ENCODE results near the gene BPIFB2.

The BPIFB2 gene

DNA sequence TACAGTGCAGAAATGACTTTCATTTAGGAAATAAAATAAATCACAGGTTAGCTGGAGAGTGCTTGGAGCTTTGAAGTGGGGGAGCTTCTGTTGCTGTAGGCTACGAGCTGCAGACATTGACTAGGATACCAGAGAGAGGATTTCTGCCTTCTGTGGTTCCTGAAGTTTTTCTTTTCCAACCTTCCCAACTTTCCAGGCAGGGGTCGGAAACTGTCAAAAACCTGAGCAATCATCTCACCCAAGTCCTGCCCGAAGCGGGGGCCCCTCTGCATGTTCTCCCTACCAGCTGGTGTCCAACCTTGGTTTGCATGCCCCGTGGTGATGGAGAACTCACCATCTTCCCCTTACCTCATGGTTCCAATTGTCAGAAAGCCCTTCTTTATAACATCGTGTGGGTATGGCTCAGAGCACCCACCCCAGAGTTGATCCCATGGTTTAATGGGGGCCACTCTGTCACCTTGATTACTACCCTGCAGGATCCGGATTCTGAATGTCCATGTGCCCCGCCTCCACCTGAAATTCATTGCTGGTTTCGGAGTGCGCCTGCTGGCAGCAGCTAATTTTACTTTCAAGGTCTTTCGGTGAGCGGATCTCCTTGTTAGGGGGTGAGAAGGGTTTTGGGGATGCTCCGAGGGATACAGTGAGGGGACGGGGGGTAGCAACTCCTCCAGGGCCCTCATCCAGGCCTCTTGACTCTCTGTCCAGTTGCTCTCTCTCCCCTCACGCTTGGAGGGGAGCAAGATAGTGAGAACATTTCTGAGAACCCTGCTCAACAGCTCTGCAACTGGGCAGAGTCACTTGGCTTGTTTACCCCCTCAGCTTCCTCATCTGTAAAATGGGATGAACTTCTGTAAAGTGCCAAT lies 5.1 kb downstream of the BPIFB2 start:
- H3K4me1 ChIP-seq (ENCODE audit: control insufficient read depth, insufficient read depth, low read length, poor library complexity, severe bottlenecking), result no peaks in the 10 kb centered on the region
- WGBS, 2 experiments (ENCODE audit: insufficient coverage in 2 of 2), result 89 to 90% methylated on average over 9 to 13 of the region's 15 CpGs
- H3K4me3 ChIP-seq (ENCODE audit: extremely low read depth, insufficient read depth, low read length, poor library complexity, severe bottlenecking), result no peak overlapping the region
- H3K27ac ChIP-seq (ENCODE audit: low read depth, low read length, severe bottlenecking), result no peak overlapping the region
- no peaks in the 10 kb centered on the region for H3K9me3 ChIP-seq (ENCODE audit: control insufficient read depth, low read length)
- H3K36me3 ChIP-seq (ENCODE audit: control insufficient read depth, insufficient read depth, low read length), result no peaks in the 10 kb centered on the region

DNA sequence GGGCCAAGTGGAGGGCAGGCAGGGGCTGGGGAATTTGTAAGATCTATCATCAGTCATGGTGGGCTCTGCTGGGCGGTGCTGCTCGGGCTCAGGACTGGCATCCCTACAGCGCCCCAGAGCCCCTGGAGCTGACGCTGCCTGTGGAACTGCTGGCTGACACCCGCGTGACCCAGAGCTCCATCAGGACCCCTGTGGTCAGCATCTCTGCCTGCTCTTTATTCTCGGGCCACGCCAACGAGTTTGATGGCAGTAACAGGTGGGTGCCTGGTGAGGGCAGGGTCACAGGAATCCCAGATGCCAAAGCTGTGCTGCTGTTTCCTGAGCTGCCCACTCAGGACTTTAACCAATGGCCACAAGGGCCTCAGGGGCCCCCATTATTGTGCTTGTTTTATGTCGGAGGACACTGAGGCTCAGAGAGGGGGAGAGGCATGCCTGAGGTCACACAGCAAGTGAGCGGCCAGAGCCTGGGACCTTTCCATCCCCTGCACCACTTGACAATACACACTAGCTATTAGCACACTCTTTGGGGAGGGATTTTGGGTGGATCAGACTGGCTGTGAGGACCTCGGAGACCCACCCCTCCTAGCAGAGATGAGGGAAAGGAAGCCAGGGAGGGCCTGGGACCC lies 6.3 kb downstream of the BPIFB2 start:
- Histone ChIP-seq H3K27ac (ENCODE audit: low read depth, low read length, severe bottlenecking) (no peak overlapping the region), H3K4me1 (ENCODE audit: control insufficient read depth, insufficient read depth, low read length, poor library complexity, severe bottlenecking) (no peaks in the 10 kb centered on the region), H3K36me3 (ENCODE audit: control insufficient read depth, insufficient read depth, low read length) (no peaks in the 10 kb centered on the region), H3K4me3 (ENCODE audit: extremely low read depth, insufficient read depth, low read length, poor library complexity, severe bottlenecking) (no peak overlapping the region), H3K9me3 (ENCODE audit: control insufficient read depth, low read length) (no peaks in the 10 kb centered on the region)
- WGBS, 2 experiments (ENCODE audit: insufficient coverage in 2 of 2), result 86 to 92% methylated on average over 6 to 9 of the region's 12 CpGs

DNA sequence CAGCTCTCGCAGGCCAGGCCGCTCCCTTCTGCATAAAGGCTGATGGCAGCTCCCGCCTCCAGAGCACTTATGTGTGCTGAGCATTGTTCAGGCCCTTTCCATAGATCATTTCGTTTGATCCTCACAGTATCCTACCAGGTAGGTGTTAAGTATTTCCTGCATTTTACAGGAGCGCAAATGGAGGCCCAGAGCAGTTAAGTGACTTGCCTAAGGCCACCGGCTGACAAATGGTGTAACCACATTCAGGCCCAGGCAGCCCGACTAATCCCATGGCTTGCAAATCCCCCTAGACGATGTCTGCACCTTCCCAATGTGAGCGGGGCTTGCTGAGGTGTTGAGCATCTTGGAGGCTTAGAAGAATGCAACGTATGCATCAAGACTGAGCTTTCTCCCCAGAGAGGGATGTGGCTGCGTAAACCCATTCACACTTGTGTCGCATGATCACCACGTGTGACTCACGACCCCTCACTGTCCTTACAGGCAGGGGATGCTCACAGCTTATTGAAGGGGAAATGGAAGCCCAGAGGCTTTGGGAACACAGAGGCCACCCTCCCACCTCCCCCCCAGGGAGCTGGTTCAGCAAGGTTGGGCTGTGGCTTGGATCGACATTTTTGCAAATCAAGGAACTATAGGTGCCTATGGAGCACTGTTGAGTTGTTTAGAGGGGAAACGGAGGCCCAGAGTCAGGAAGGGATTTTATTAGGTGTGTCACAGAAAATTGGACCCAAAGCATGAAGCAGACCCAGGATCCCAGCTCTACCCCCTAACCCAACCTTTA lies 7.0 kb downstream of the BPIFB2 start:
- no peaks in the 10 kb centered on the region for H3K9me3 ChIP-seq (ENCODE audit: control insufficient read depth, low read length)
- no peaks in the 10 kb centered on the region for H3K36me3 ChIP-seq (ENCODE audit: control insufficient read depth, insufficient read depth, low read length)
- no peaks in the 10 kb centered on the region for H3K4me1 ChIP-seq (ENCODE audit: control insufficient read depth, insufficient read depth, low read length, poor library complexity, severe bottlenecking)
- WGBS, 2 experiments (ENCODE audit: insufficient coverage in 2 of 2), result 43 to 45% methylated on average over 11 to 14 of the region's 16 CpGs
- H3K27ac ChIP-seq (ENCODE audit: low read depth, low read length, severe bottlenecking), result no peak overlapping the region
- H3K4me3 ChIP-seq (ENCODE audit: extremely low read depth, insufficient read depth, low read length, poor library complexity, severe bottlenecking), result no peak overlapping the region

DNA sequence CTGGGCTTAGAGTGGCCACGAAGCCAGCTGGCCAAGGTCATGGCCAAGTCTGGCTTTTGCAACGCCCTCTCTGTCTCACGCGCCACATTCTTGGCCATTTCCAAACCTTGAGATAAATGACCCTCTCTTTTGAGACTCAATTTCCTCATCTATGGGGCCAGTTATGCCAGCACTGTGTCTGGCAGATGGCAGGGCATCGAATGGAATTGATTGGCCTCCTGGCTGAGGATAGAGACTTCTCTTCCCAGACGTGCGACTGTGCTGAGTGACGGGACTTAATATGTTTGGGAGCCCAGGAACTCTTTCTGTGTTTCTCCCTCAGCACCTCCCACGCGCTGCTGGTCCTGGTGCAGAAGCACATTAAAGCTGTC lies 7.6 kb downstream of the BPIFB2 start:
- 90 to 92% methylated on average over 7 to 9 of the region's 10 CpGs for WGBS, 2 experiments (ENCODE audit: insufficient coverage in 2 of 2)
- Histone ChIP-seq H3K36me3 (ENCODE audit: control insufficient read depth, insufficient read depth, low read length) (no peaks in the 10 kb centered on the region), H3K27ac (ENCODE audit: low read depth, low read length, severe bottlenecking) (no peak overlapping the region), H3K4me3 (ENCODE audit: extremely low read depth, insufficient read depth, low read length, poor library complexity, severe bottlenecking) (no peak overlapping the region), H3K4me1 (ENCODE audit: control insufficient read depth, insufficient read depth, low read length, poor library complexity, severe bottlenecking) (no peaks in the 10 kb centered on the region), H3K9me3 (ENCODE audit: control insufficient read depth, low read length) (no peaks in the 10 kb centered on the region)

DNA sequence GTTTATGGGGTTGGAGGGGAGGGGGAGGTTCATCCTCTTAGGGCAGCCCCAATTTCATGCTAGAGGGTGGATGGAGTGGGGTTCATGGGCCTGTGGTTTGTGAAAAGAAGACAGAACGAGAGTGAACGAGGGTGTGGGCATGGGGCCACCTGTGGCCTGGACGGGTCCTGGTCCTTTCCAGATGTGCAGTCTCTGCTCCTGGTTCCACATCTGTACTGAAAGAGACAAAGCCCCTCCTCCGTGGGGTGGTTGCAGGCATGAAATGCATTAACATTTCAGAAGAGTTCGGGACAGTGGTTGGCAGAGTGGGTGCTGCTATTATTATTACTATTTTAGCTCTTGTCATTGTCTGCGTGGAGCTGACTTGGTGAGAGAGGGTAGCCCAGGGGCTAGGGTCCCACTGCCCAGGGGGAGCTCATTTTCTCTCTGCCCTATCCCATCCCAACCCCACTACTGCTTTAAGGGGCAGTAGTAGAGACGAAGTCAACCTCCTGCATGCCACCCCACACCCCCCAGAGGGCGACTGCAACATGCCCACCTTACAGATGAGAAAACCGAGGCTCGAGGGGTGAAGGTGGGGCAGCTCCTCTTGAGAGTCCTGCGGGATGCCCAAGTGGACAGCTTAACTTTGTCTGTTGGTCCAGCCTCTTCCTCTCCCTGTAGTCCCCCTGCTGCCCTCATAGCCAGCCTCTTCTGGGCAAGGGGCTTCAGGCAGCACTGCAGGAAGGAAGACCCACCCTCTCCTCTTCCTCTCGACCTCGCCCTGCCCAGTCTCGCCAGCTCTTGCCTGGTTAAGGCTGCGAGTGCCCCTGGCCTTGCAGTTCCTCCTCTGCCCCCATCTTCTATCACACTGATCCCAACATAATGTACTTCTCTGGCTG lies 8.4 kb downstream of the BPIFB2 start:
- Histone ChIP-seq H3K4me1 (ENCODE audit: control insufficient read depth, insufficient read depth, low read length, poor library complexity, severe bottlenecking) (no peaks in the 10 kb centered on the region), H3K27ac (ENCODE audit: low read depth, low read length, severe bottlenecking) (no peak overlapping the region), H3K4me3 (ENCODE audit: extremely low read depth, insufficient read depth, low read length, poor library complexity, severe bottlenecking) (no peak overlapping the region), H3K9me3 (ENCODE audit: control insufficient read depth, low read length) (no peaks in the 10 kb centered on the region), H3K36me3 (ENCODE audit: control insufficient read depth, insufficient read depth, low read length) (no peaks in the 10 kb centered on the region)
- 84 to 96% methylated on average over 9 to 10 of the region's 15 CpGs for WGBS, 2 experiments (ENCODE audit: insufficient coverage in 2 of 2)

DNA sequence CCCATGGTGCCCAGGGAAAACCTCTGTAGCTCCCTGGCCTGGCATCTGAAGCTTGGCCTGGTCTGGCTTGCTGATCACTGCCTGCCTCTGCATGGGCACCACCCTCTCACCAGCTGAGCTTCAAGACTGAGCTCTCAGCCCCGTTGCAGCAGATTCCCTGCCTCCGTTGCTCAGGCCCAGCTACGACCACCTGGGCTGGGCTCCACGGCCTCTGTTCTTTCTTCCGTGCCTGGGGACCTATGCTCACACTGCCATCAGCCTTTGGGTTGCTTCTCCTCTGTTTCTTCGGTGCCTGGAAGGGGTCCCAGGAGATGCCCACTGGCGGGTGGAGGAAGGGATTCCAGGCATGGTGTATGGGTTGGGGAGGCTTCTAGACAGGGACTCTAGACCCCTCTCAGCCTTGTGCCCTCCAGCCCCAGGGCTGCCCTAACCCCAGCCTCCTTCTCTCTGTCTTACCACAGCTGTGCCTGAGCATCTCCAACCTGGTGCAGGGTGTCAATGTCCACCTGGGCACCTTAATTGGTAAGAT lies 9.1 kb downstream of the BPIFB2 start:
- WGBS, 2 experiments (ENCODE audit: insufficient coverage in 2 of 2), result 91% methylated on average over 5 to 6 of the region's 7 CpGs
- Histone ChIP-seq H3K9me3 (ENCODE audit: control insufficient read depth, low read length) (no peaks in the 10 kb centered on the region), H3K36me3 (ENCODE audit: control insufficient read depth, insufficient read depth, low read length) (no peaks in the 10 kb centered on the region), H3K4me3 (ENCODE audit: extremely low read depth, insufficient read depth, low read length, poor library complexity, severe bottlenecking) (no peak overlapping the region), H3K4me1 (ENCODE audit: control insufficient read depth, insufficient read depth, low read length, poor library complexity, severe bottlenecking) (no peaks in the 10 kb centered on the region), H3K27ac (ENCODE audit: low read depth, low read length, severe bottlenecking) (no peak overlapping the region)

DNA sequence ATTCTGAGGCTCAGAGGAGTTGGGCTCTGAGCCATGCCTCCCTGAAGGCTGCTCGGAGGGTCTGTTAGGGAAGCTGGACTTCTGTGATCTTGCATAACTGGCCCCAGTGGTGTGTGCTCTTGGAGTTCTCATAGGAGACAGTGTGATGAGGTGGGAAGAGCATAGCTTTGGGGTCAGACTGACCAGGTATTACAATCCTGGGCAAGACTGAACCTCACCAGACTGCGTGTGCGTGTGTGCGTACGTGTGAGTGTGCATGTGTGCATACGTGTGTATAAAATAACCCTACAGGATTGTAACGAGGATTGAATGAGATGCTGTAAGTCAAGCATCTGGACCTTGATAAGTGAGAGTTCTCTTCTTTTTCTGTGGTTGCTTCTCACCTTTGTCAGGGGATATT lies 10.0 kb downstream of the BPIFB2 start:
- Histone ChIP-seq H3K27ac (ENCODE audit: low read depth, low read length, severe bottlenecking) (no peak overlapping the region), H3K9me3 (ENCODE audit: control insufficient read depth, low read length) (no peaks in the 10 kb centered on the region), H3K4me3 (ENCODE audit: extremely low read depth, insufficient read depth, low read length, poor library complexity, severe bottlenecking) (no peak overlapping the region), H3K36me3 (ENCODE audit: control insufficient read depth, insufficient read depth, low read length) (no peaks in the 10 kb centered on the region), H3K4me1 (ENCODE audit: control insufficient read depth, insufficient read depth, low read length, poor library complexity, severe bottlenecking) (no peaks in the 10 kb centered on the region)
- 95 to 96% methylated on average over 6 to 7 of the region's 7 CpGs for WGBS, 2 experiments (ENCODE audit: insufficient coverage in 2 of 2)

DNA sequence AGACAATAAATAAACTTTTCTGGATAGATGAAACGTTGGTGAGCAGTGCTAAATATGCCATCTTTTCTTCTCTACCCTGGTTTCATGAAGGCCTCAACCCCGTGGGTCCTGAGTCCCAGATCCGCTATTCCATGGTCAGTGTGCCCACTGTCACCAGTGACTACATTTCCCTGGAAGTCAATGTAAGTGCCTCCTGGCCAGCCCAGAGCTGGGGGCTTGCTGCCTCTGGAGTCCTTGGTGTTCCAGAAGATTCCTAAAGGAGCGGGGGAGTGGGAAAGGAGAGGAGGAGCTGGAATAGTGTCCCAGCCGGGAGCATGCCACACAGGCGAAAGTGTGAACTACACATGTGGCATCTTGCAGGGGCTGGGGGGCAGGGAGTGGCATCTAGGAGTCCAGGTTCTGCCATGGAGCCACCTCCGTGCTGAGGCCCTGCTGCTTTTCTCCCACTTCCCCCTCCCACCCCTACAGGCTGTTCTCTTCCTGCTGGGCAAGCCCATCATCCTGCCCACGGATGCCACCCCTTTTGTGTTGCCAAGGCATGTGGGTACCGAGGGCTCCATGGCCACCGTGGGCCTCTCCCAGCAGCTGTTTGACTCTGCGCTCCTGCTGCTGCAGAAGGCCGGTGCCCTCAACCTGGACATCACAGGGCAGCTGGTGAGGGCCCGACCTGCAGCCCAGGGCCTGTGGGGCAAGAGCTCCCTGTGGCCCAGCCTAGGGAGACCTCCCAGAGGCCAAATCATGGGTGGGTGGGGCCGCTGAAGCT lies 10.8 kb downstream of the BPIFB2 start:
- WGBS, 2 experiments (ENCODE audit: insufficient coverage in 2 of 2), result 88 to 95% methylated on average over 9 to 13 of the region's 14 CpGs
- no peak overlapping the region for H3K27ac ChIP-seq (ENCODE audit: low read depth, low read length, severe bottlenecking)
- no peaks in the 10 kb centered on the region for H3K36me3 ChIP-seq (ENCODE audit: control insufficient read depth, insufficient read depth, low read length)
- H3K4me3 ChIP-seq (ENCODE audit: extremely low read depth, insufficient read depth, low read length, poor library complexity, severe bottlenecking), result no peak overlapping the region
- H3K9me3 ChIP-seq (ENCODE audit: control insufficient read depth, low read length), result no peaks in the 10 kb centered on the region
- no peaks in the 10 kb centered on the region for H3K4me1 ChIP-seq (ENCODE audit: control insufficient read depth, insufficient read depth, low read length, poor library complexity, severe bottlenecking)

DNA sequence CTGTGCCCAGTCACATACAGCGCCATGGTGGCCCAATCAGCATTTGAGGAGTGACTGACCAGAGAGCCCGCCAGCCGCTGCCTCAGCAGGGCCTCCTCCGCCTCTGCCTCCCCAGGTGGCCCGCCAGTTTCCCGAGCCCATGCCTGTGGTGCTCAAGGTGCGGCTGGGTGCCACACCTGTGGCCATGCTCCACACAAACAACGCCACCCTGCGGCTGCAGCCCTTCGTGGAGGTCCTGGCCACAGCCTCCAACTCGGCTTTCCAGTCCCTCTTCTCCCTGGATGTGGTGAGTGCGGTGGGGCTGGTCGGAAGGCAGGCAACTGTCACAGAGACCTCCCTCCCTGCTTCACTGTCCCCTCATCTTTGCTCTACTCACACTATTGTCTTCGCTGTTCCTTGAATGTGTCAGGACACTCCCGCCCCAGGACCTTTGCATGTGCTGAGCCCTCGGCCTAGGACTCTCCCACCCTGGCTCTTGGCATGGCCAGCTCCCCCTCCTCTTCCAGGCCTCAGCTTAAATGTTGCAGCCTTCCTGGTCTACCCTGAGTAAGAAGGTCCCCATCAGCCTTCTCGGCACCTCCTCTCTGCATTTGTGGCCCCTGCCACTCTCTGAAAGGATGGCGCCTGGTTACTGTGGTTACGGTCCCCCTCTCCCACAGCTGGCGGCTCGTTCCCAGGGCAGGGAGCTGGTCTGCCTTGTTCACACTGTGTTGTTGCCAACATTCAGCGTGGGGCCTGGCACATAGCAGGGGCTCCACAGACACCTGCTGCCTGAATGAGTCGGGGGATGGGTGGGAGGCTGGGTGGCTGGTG lies 12.2 kb downstream of the BPIFB2 start:
- H3K9me3 ChIP-seq (ENCODE audit: control insufficient read depth, low read length), result no peaks in the 10 kb centered on the region
- 90 to 92% methylated on average over 16 to 23 of the region's 23 CpGs for WGBS, 2 experiments (ENCODE audit: insufficient coverage in 2 of 2)
- no peak overlapping the region for H3K4me3 ChIP-seq (ENCODE audit: extremely low read depth, insufficient read depth, low read length, poor library complexity, severe bottlenecking)
- no peak overlapping the region for H3K27ac ChIP-seq (ENCODE audit: low read depth, low read length, severe bottlenecking)
- H3K36me3 ChIP-seq (ENCODE audit: control insufficient read depth, insufficient read depth, low read length), result no peaks in the 10 kb centered on the region
- no peaks in the 10 kb centered on the region for H3K4me1 ChIP-seq (ENCODE audit: control insufficient read depth, insufficient read depth, low read length, poor library complexity, severe bottlenecking)

Measured in mesodermal cell (in vitro differentiated cells).